Ishikawa (cell line): ENCODE measurements around the gene FMOD.

ENCODE experiments used
- CEBPB ChIP-seq: IDR thresholded peaks from 2 replicates; pipeline ENCODE4 v1.6.1; 2012
- CREB1 ChIP-seq: IDR thresholded peaks from 2 replicates; pipeline ENCODE4 v1.6.1; 2012; ENCODE audit warnings: low read depth
- EGR1 ChIP-seq: IDR thresholded peaks from 2 replicates; pipeline ENCODE4 v1.6.1; 2012
- EP300 ChIP-seq: IDR thresholded peaks from 2 replicates; pipeline ENCODE4 v1.6.1; 2012; ENCODE audit warnings: borderline replicate concordance
- FOXM1 ChIP-seq: IDR thresholded peaks from 2 replicates; pipeline ENCODE4 v1.6.1; 2012; ENCODE audit warnings: low read depth, borderline replicate concordance
- NFIC ChIP-seq: IDR thresholded peaks from 2 replicates; pipeline ENCODE4 v1.6.1; 2012
- RAD21 ChIP-seq: IDR thresholded peaks from 2 replicates; pipeline ENCODE4 v1.6.1; 2012; ENCODE audit warnings: low read depth
- REST ChIP-seq: IDR thresholded peaks from 2 replicates; pipeline ENCODE4 v1.6.1; 2012; ENCODE audit warnings: low read depth, mild to moderate bottlenecking
- TAF1 ChIP-seq: IDR thresholded peaks from 2 replicates; pipeline ENCODE4 v1.6.1; 2012; ENCODE audit warnings: low read depth, mild to moderate bottlenecking
- TCF12 ChIP-seq: IDR thresholded peaks from 2 replicates; pipeline ENCODE4 v1.6.1; 2012; ENCODE audit warnings: low read depth
- TEAD4 ChIP-seq: IDR thresholded peaks from 2 replicates; pipeline ENCODE4 v1.6.1; 2012
- USF1 ChIP-seq: IDR thresholded peaks from 2 replicates; pipeline ENCODE4 v1.6.1; 2012
- YY1 ChIP-seq: IDR thresholded peaks from 2 replicates; pipeline ENCODE4 v1.6.1; 2012; ENCODE audit warnings: low read depth
- ZBTB7A ChIP-seq: IDR thresholded peaks from 2 replicates; pipeline ENCODE4 v1.6.1; 2012; ENCODE audit warnings: low read depth
- TF ChIP-seq, protein P1 (sequence below): IDR thresholded peaks from 2 replicates; pipeline ENCODE4 v1.6.1; 2012

Gene FMOD

DNA sequence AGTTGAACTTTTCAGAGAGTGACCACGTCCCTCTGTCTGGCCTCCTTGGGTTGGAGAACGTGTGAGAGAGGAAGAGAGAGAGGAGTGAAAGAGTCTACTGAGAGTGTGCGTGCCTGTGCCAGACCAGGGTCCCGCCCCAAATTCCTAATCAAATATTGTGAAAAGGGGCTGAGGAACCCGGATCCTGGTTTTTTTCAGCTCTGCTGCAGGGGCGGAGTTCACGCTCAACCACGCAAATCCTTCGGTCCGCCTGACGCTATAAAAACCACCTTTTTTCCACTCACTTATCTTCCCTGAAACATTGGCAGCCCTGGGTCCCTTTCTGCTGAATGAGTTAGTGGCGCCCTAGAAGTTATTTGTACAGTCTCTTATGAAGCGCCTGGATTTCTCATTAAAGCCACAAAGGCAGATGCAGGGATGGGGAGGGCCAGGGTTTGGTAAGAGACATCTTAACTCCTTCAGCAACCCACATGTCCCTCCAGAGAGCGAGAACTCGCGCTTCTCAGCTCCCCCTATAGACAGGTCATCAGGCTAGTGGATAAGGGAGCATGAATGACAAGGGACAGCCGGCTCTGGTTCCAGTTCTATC lies at the start of gene FMOD:
TSS of gene FMOD (minus strand) at position 86 of the 589 bp plus-strand sequence. CDS start 2,852 bp downstream, outside the sequence.
- TF ChIP-seq CREB1: no peak
- no peak for TF ChIP-seq REST
- no peak for TF ChIP-seq EP300
- no peak for TF ChIP-seq TAF1
- no peak for TF ChIP-seq NFIC
- TF ChIP-seq TEAD4: no peak
- TF ChIP-seq FOXM1: no peak
- no peak for TF ChIP-seq CEBPB
- TF ChIP-seq EGR1: no peak
- no peak for TF ChIP-seq RAD21

DNA sequence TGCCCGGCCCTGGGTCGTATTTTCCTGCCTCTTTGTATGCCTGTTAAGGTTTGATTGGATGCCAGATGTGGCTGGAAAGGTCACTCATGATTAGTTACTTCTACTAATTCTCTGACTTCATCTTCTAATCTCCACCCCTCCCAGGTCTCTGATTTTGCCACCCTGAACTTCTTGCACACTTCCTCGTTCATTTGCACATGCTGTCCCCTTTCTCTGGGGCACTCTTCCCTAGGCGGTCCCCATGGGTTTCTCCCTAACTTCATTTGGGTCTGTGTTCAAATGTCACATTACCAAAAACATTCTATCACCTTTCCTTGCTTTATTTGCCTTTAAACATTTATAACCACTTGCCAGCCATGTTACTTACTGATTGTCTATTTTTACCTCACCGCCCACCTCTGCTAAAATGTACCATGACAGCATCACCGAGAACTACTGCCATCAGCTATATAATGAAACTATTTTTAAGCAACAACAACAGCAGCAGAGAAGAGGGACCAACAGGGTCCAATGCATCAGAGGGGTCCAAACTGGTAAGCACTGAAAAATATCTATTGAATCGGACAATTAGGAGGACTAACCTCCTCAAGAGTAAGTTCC lies 45.8 kb upstream of the FMOD start:
- no peak for TF ChIP-seq TAF1

GRCh38 chr1:203395751-203396150 lies 44.8 kb upstream of the FMOD start:
- no peak for TF ChIP-seq REST
- no peak for TF ChIP-seq TCF12
- TF ChIP-seq USF1: no peak
- no peak for TF ChIP-seq RAD21
- no peak for TF ChIP-seq EGR1
- TF ChIP-seq NFIC: no peak
- no peak for TF ChIP-seq CEBPB
- TF ChIP-seq EP300: no peak
- TF ChIP-seq TEAD4: no peak
- TF ChIP-seq YY1: no peak
- no peak for TF ChIP-seq TAF1
- TF ChIP-seq, protein P1, sequence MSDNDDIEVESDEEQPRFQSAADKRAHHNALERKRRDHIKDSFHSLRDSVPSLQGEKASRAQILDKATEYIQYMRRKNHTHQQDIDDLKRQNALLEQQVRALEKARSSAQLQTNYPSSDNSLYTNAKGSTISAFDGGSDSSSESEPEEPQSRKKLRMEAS: no peak
- no peak for TF ChIP-seq ZBTB7A

GRCh38 chr1:203390298-203390697 lies 39.4 kb upstream of the FMOD start:
- TF ChIP-seq NFIC (no peak), ZBTB7A (no peak), CREB1 (no peak), TAF1 (no peak), EGR1 (no peak), EP300 (no peak), RAD21 (no peak), REST (no peak), USF1 (no peak), YY1 (no peak), TEAD4 (no peak), CEBPB (no peak), TCF12 (no peak), FOXM1 (no peak)

DNA sequence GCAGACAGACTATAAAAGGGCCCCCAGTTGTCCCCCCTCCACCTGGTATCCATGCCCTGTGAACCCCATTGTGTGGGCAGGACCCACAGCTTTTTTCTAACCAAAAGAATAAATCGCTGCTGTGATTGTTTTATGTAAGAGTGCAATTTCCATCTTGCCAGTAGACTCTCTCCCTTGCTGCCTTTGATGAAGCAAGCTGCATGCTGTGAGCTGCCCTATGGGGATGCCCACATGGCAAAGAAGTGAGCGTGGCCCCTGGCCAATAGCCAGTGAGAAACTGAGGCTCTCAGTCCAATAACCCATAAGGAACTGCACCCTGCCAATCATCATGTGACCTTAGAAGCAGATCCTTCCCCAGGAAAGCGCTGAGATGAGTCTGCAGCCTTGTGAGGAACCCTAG lies 37.8 kb upstream of the FMOD start:
- TF ChIP-seq YY1: no peak
- no peak for TF ChIP-seq RAD21
- TF ChIP-seq TAF1: no peak
- no peak for TF ChIP-seq FOXM1
- no peak for TF ChIP-seq USF1
- no peak for TF ChIP-seq REST
- TF ChIP-seq TEAD4: no peak
- TF ChIP-seq NFIC: no peak
- no peak for TF ChIP-seq CEBPB
- TF ChIP-seq ZBTB7A: no peak
- TF ChIP-seq, protein P1: no peak
- no peak for TF ChIP-seq TCF12
- no peak for TF ChIP-seq EP300
- TF ChIP-seq EGR1: no peak
- TF ChIP-seq CREB1: no peak
